ENCODE results near the gene TACR1.
"Not testable (repeated sequence)": the region's sequence is repeated elsewhere in the genome, so short reads cannot be mapped to it uniquely, and the experiment has no call there.

Gene TACR1

GRCh38 chr2:75071766-75072165, 127.6 kb downstream of the TACR1 start:
- no peak for FAIRE-seq
- no peak for TF ChIP-seq POLR2AphosphoS5 (IDR thresholded peaks at IDR 0.05; ENCODE audit: low read depth, low read length)
- TF ChIP-seq POLR2A (IDR thresholded peaks at IDR 0.05; ENCODE audit: low read depth, low read length) = no peak
- TF ChIP-seq TAF1 (IDR thresholded peaks at IDR 0.05; ENCODE audit: borderline replicate concordance, low read depth, low read length) = no peak
- no peak for DNase-seq (ENCODE audit: insufficient read length)

GRCh38 chr2:75068546-75068945, 130.8 kb downstream of the TACR1 start:
- DNase-seq (ENCODE audit: insufficient read length) (no peak), FAIRE-seq (no peak)
- no peak for TF ChIP-seq POLR2AphosphoS5 (IDR thresholded peaks at IDR 0.05; ENCODE audit: low read depth, low read length)
- TF ChIP-seq POLR2A (IDR thresholded peaks at IDR 0.05; ENCODE audit: low read depth, low read length) = no peak
- no peak for TF ChIP-seq TAF1 (IDR thresholded peaks at IDR 0.05; ENCODE audit: borderline replicate concordance, low read depth, low read length)

- DNase-seq (ENCODE audit: insufficient read length) = no peak
- TF ChIP-seq TAF1 (IDR thresholded peaks at IDR 0.05; ENCODE audit: borderline replicate concordance, low read depth, low read length) (no peak), POLR2A (IDR thresholded peaks at IDR 0.05; ENCODE audit: low read depth, low read length) (no peak), POLR2AphosphoS5 (IDR thresholded peaks at IDR 0.05; ENCODE audit: low read depth, low read length) (no peak)
- FAIRE-seq = no peak
These were observed 131.8 kb downstream of the TACR1 start for GRCh38 chr2:75067506-75067905.

GRCh38 chr2:75066121-75066902, 133.0 kb downstream of the TACR1 start:
- no peak for TF ChIP-seq TAF1 (IDR thresholded peaks at IDR 0.05; ENCODE audit: borderline replicate concordance, low read depth, low read length)
- TF ChIP-seq POLR2AphosphoS5 (IDR thresholded peaks at IDR 0.05; ENCODE audit: low read depth, low read length) = no peak
- TF ChIP-seq POLR2A (IDR thresholded peaks at IDR 0.05; ENCODE audit: low read depth, low read length) = no peak
- DNase-seq (ENCODE audit: insufficient read length) (no peak), FAIRE-seq (no peak)

- FAIRE-seq (no peak), DNase-seq (ENCODE audit: insufficient read length) (no peak)
- no peak for TF ChIP-seq TAF1 (IDR thresholded peaks at IDR 0.05; ENCODE audit: borderline replicate concordance, low read depth, low read length)
These were observed 133.8 kb downstream of the TACR1 start for GRCh38 chr2:75065402-75066008.

- DNase-seq (ENCODE audit: insufficient read length) = peak; percentile 20
- peak; percentile 79 for FAIRE-seq
- TF ChIP-seq POLR2AphosphoS5 (IDR thresholded peaks at IDR 0.05; ENCODE audit: low read depth, low read length) (no peak), POLR2A (IDR thresholded peaks at IDR 0.05; ENCODE audit: low read depth, low read length) (no peak), TAF1 (IDR thresholded peaks at IDR 0.05; ENCODE audit: borderline replicate concordance, low read depth, low read length) (no peak)
These were observed 134.5 kb downstream of the TACR1 start for GRCh38 chr2:75064691-75065396.

GRCh38 chr2:75063906-75064305, 135.4 kb downstream of the TACR1 start:
- FAIRE-seq = no peak
- TF ChIP-seq POLR2A (IDR thresholded peaks at IDR 0.05; ENCODE audit: low read depth, low read length) (no peak), POLR2AphosphoS5 (IDR thresholded peaks at IDR 0.05; ENCODE audit: low read depth, low read length) (no peak), TAF1 (IDR thresholded peaks at IDR 0.05; ENCODE audit: borderline replicate concordance, low read depth, low read length) (no peak)
- DNase-seq (ENCODE audit: insufficient read length) = no peak

GRCh38 chr2:75058427-75058826, 140.9 kb downstream of the TACR1 start:
- DNase-seq (ENCODE audit: insufficient read length) = no peak
- no peak for TF ChIP-seq POLR2AphosphoS5 (IDR thresholded peaks at IDR 0.05; ENCODE audit: low read depth, low read length)
- TF ChIP-seq TAF1 (IDR thresholded peaks at IDR 0.05; ENCODE audit: borderline replicate concordance, low read depth, low read length) = no peak
- no peak for TF ChIP-seq POLR2A (IDR thresholded peaks at IDR 0.05; ENCODE audit: low read depth, low read length)
- no peak for FAIRE-seq

- FAIRE-seq; DNase-seq (ENCODE audit: insufficient read length): not testable (repeated sequence)
These were observed 142.2 kb downstream of the TACR1 start for GRCh38 chr2:75057150-75057549.

GRCh38 chr2:75055820-75056675, 143.3 kb downstream of the TACR1 start:
- DNase-seq (ENCODE audit: insufficient read length) (no peak), FAIRE-seq (peak; percentile 70)
- TF ChIP-seq TAF1 (IDR thresholded peaks at IDR 0.05; ENCODE audit: borderline replicate concordance, low read depth, low read length) (no peak), POLR2AphosphoS5 (IDR thresholded peaks at IDR 0.05; ENCODE audit: low read depth, low read length) (no peak), POLR2A (IDR thresholded peaks at IDR 0.05; ENCODE audit: low read depth, low read length) (no peak)

GRCh38 chr2:75055142-75055819, 144.0 kb downstream of the TACR1 start:
- peak; percentile 30 for FAIRE-seq
- no peak for DNase-seq (ENCODE audit: insufficient read length)
- TF ChIP-seq TAF1 (IDR thresholded peaks at IDR 0.05; ENCODE audit: borderline replicate concordance, low read depth, low read length) (no peak), POLR2A (IDR thresholded peaks at IDR 0.05; ENCODE audit: low read depth, low read length) (no peak), POLR2AphosphoS5 (IDR thresholded peaks at IDR 0.05; ENCODE audit: low read depth, low read length) (no peak)
